Small intestine (tissue), 7 donors: ENCODE results near the gene CADPS. TPM values are rescaled to one million over a fixed set of nuclear protein-coding genes. Genes with fewer than 3 reads are reported as not detected.

ENCODE experiments used
- DNase-seq, 2 donors: peaks; one replicate each; pipeline versions ENCODE4 v3.0.0 to v3.0.0-alpha.2; 2013
- FAIRE-seq: peaks from 2 replicates; lab custom pipeline; 2012; peaks lifted over from hg19 to GRCh38; lab: Jason Lieb, UNC
- H3K27ac ChIP-seq, 3 donors: one replicate each; pipeline ENCODE4 v1.5.1; 2013; ENCODE audit warnings: low read length in 2 of 3, mild to moderate bottlenecking in 2 of 3, control low read depth in 1 of 3, inconsistent platforms in 1 of 3, low read depth in 1 of 3, moderate library complexity in 1 of 3
- H3K27me3 ChIP-seq, 3 donors: one replicate each; pipeline ENCODE4 v1.6.1; 2013; ENCODE audit warnings: low read length in 3 of 3, inconsistent platforms in 1 of 3; ENCODE audit not compliant: control insufficient read depth in 3 of 3, insufficient read depth in 3 of 3
- H3K36me3 ChIP-seq, 3 donors: one replicate each; pipeline ENCODE4 v1.6.1; 2013; ENCODE audit warnings: low read length in 3 of 3, inconsistent platforms in 1 of 3, low read depth in 1 of 3, mild to moderate bottlenecking in 1 of 3, moderate library complexity in 1 of 3; ENCODE audit not compliant: control insufficient read depth in 3 of 3, insufficient read depth in 2 of 3
- H3K4me1 ChIP-seq, 3 donors: one replicate each; pipeline ENCODE4 v1.6.1; 2013; ENCODE audit warnings: low read length in 2 of 3, inconsistent platforms in 1 of 3, low read depth in 1 of 3, mild to moderate bottlenecking in 1 of 3, moderate library complexity in 1 of 3; ENCODE audit not compliant: control insufficient read depth in 3 of 3, insufficient read depth in 2 of 3
- H3K4me3 ChIP-seq, 3 donors: one replicate each; pipeline ENCODE4 v1.5.1; 2013; ENCODE audit warnings: low read length in 3 of 3, control low read depth in 1 of 3, inconsistent platforms in 1 of 3, low read depth in 1 of 3, mild to moderate bottlenecking in 1 of 3, moderate library complexity in 1 of 3
- H3K9me3 ChIP-seq, 2 donors: one replicate each; pipeline ENCODE4 v1.6.1; 2013; ENCODE audit warnings: low read depth in 1 of 2, low read length in 1 of 2; ENCODE audit not compliant: control insufficient read depth in 2 of 2, insufficient read depth in 1 of 2
- WGBS, 3 donors: extraction: QIAGEN DNeasy Blood & Tissue Kit; methylation state at CpG; one replicate each; pipeline ENCODE4 v1.1.7; 2013; 5-methylcytosine and 5-hydroxymethylcytosine counted together
- polyA plus RNA-seq, 4 donors: library from polyadenylated mRNA; stranded (reverse) in 3 of 4; unstranded in 1 of 4; fragments of 200-250 nt in 3 of 4; fragments of 120-200 nt in 1 of 4; gene quantifications; one replicate each; pipeline versions ENCODE4 v1.2.1 to v1.2.3, GENCODE V29; 2013
- donor health status: healthy with polysubstance abuse.
- donor health status: control.
- donor health status: control.
- donor health status: Bipolar disorder and iron deficiency.
- donor health status: healthy.

The CADPS gene
- polyA plus RNA-seq, 4 donors, result 1.9 to 9.3 (median 6.0) TPM

DNA sequence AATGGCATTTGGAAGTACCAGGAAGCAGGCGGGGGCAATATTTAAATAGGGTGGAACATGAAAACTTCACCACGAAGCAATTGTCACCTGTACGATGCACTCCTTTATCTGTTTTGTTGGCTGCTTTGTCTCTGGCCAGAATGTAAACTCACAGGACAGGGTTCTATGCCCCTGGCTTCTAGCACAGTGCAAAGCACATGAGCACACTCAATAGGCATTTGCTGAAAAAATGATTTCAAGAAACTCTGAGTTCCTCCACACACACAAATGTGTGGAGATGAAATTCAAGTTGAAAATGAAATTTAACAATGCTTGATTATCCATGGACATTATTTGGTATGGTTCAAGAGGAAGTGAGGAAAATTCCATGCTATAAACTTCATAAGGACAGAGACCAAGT is 272.2 kb downstream of the CADPS start:
- Histone ChIP-seq H3K9me3 (no peaks in the 10 kb centered on the region), H3K36me3 (no peaks in the 10 kb centered on the region), H3K27ac (no peak overlapping the region), H3K4me3 (no peak overlapping the region), H3K27me3 (no peaks in the 10 kb centered on the region), H3K4me1 (no peaks in the 10 kb centered on the region)
- FAIRE-seq, result no peak
- DNase-seq, result no peak
- WGBS, 3 donors, result 70 to 82% (median 74%) methylated on average over 3 of the region's 3 CpGs

DNA sequence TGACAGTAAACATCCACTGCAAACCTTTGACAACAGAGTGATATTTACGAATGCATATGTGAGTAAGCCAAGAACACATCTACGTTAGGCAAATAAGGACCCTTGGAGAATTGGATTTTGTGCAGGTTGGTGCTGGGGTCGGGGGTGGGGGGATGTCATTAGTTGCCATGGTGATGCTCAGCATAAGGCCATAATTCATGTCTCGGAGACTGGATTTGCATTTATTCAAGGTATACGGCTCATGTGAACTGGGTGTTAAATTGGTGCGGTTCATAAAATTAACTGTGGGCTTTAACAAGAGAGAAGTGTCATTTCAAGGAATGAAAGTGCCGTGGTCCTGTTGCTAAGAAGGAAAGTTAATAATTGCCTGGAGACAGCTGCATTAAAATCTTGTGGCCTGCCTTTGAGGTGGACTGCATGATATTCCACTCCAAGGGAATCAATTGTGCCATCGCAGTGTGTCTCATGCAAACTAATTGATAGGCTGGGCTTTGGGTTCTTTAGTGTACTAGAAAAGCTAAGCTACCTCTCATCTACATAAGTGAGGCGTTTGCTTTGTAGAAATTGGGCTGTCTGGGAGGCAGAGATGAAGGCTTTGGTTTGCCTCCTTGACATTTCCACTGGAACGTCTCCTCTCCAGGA is 273.0 kb downstream of the CADPS start:
- Histone ChIP-seq H3K9me3 (no peaks in the 10 kb centered on the region), H3K4me1 (no peaks in the 10 kb centered on the region), H3K27me3 (no peaks in the 10 kb centered on the region), H3K27ac (no peak overlapping the region), H3K4me3 (no peak overlapping the region), H3K36me3 (no peaks in the 10 kb centered on the region)
- 62 to 74% (median 64%) methylated on average over 10 of the region's 10 CpGs for WGBS, 3 donors
- FAIRE-seq (no peak), DNase-seq (no peak)

DNA sequence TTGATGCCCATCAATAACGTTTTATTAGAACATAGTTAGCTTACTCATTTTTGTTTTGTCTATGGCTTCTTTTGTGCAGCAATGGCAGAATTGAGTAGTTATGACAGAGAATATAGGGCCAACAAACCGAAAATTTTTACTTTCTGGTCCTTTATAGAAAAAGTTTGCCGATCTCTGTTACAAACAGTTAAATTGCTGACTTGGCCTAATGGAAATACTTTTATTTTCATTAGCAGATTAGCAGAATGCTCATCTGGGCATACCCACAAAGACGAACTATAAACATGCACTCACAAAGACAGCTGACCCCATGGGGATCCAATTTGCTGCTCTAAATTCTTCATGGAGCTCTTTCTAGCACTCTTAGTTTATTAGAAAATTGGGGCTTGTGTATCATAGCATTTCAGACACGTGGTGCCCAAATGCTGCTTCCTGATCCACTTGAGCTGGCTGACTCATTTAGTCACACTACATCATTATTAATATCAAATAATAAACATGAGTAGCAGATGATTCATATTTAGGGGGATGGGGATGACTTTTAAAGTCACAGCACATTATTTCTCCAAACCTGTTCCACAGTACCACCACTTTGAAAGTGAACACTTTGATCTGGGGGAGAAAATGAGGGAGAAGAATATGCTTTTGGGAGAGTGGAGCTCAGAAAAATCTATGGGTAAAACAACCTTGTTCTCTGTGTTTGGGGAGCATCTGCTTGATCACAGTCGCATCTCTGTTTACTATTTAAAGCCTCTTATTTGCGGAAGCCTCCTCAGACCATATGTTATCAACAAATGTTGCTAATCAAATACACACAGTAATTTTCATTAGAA is 273.8 kb downstream of the CADPS start:
- FAIRE-seq, result no peak
- Histone ChIP-seq H3K9me3 (no peaks in the 10 kb centered on the region), H3K27me3 (no peaks in the 10 kb centered on the region), H3K27ac (no peak overlapping the region), H3K36me3 (no peaks in the 10 kb centered on the region), H3K4me3 (no peak overlapping the region), H3K4me1 (no peaks in the 10 kb centered on the region)
- no peak for DNase-seq
- 56 to 73% (median 71%) methylated on average over 7 of the region's 7 CpGs for WGBS, 3 donors

DNA sequence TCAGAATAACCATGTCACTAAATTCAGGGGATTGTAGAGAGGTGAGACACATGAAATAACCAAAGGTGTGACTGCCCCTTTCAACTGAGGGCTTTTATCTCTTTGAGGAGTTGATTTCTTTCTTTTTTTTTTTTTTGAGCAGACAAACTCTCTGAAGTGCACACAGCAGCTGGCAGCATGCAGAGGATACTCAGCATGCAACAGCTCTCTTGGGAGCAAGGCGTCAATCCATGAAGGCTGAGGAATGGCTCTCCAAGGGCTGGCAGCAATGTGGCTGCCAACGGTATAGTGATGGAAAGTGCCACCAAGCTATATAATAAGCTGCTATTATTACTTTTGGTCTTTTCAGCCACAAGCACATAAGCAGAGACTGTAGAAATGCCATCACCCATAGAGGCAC is 275.2 kb downstream of the CADPS start:
- Histone ChIP-seq H3K36me3 (no peaks in the 10 kb centered on the region), H3K27ac (no peak overlapping the region), H3K4me3 (no peak overlapping the region), H3K27me3 (no peaks in the 10 kb centered on the region), H3K9me3 (no peaks in the 10 kb centered on the region), H3K4me1 (no peaks in the 10 kb centered on the region)
- no peak for DNase-seq
- no peak for FAIRE-seq
- 82 to 92% (median 88%) methylated on average over 2 of the region's 2 CpGs for WGBS, 3 donors

DNA sequence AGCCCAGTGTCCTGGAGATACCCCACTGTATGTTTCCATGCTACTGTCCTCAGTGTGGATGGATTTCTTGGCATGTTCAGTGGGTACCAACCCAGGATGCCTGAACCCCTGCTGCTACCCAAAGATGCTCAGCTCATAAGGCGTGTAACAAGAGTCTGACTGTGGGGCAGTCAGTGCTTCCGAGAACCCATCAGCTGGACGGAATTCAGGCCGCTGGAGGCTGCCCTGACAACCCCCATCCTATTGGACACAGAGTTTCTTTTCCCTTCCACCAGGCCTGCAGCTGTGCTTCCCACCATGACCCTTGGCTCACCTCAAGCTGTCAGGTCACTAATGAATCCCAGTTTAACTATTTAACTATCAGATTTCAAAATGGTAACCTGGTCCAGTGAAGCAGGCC is 277.7 kb downstream of the CADPS start:
- FAIRE-seq (no peak), DNase-seq (no peak)
- Histone ChIP-seq H3K4me1 (no peaks in the 10 kb centered on the region), H3K4me3 (no peak overlapping the region), H3K9me3 (no peaks in the 10 kb centered on the region), H3K27me3 (no peaks in the 10 kb centered on the region), H3K27ac (no peak overlapping the region), H3K36me3 (no peaks in the 10 kb centered on the region)
- 76 to 93% (median 91%) methylated on average over 4 of the region's 4 CpGs for WGBS, 3 donors

DNA sequence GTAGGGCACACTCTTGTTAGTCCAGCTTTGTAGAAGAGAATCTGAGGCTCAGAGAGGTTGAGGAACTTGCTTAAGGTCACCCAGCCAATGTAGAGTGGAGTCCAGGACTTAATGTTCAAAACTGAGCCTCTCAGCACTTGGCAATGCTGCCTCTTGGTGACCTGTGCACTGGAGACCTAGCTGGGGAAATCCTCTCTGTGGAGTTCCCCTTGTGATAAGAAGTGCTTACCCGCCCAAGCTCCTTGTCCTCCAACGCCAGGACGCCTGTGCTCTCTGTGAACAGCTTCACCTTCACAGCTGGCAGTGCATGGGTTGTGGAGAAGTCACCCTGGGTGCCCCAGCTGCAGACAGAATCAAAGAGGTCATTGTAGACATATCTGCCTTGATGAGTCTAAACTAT is 282.8 kb downstream of the CADPS start:
- no peak for DNase-seq
- no peaks in the 10 kb centered on the region for H3K36me3 ChIP-seq
- no peak overlapping the region for H3K4me3 ChIP-seq
- no peak for FAIRE-seq
- H3K4me1 ChIP-seq, result no peaks in the 10 kb centered on the region
- H3K9me3 ChIP-seq, result no peaks in the 10 kb centered on the region
- WGBS, 3 donors, result 60 to 67% (median 66%) methylated on average over 3 of the region's 3 CpGs
- no peaks in the 10 kb centered on the region for H3K27me3 ChIP-seq
- no peak overlapping the region for H3K27ac ChIP-seq

DNA sequence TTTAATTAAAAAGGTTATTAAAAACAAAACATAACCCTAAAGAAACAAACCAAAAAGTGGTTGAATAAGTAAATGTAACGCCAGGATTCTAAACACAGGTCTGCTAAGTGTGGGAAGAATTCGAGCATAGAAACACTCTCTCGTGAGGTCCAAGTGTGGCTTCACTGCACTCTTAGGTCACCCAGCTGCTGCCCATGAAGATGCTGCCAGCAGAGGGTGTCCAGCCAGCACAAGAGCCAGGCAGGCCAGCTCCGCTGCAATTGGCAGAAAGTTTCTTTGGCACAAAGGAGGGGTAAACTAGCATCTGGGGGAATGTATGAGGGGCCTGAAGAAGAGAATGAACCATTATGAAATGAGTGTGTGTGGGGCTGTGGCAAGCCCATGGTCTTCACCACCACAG is 286.1 kb downstream of the CADPS start:
- no peaks in the 10 kb centered on the region for H3K36me3 ChIP-seq
- H3K27me3 ChIP-seq, result no peaks in the 10 kb centered on the region
- H3K27ac ChIP-seq, result no peak overlapping the region
- no peak overlapping the region for H3K4me3 ChIP-seq
- no peak for DNase-seq
- 83 to 86% (median 86%) methylated on average over 4 of the region's 4 CpGs for WGBS, 3 donors
- no peaks in the 10 kb centered on the region for H3K4me1 ChIP-seq
- H3K9me3 ChIP-seq, result no peaks in the 10 kb centered on the region
- no peak for FAIRE-seq

DNA sequence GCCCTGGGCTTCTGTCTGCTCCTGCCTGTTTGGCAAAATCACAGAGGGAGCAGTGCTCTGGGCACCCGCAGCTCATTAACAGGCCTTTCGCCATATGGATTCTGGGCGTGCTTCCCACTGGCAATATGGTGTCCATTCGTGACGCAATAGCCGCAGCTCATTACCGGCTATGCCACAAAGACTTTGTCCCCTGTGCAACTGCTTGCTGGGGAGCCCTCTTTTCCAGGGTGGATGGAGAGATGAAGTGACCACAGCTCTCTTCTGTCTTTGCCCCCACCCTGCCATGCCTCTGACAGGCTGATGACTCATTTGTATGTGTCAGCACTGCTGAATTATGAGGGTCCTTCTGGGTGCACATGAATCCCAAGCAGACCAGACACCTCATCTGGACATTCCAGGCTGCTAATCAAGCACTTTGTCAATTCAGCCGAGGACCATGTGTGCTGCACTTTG is 287.6 kb downstream of the CADPS start:
- no peaks in the 10 kb centered on the region for H3K36me3 ChIP-seq
- no peak for FAIRE-seq
- H3K9me3 ChIP-seq, result no peaks in the 10 kb centered on the region
- H3K4me3 ChIP-seq, result no peak overlapping the region
- no peaks in the 10 kb centered on the region for H3K4me1 ChIP-seq
- WGBS, 3 donors, result 88 to 97% (median 94%) methylated on average over 8 of the region's 8 CpGs
- no peak for DNase-seq
- H3K27ac ChIP-seq, result no peak overlapping the region
- no peaks in the 10 kb centered on the region for H3K27me3 ChIP-seq
